Mesenchymal stem cell (in vitro differentiated cells and primary cell): ENCODE data around the gene IL1F10.

Source experiments
- DNase-seq: peaks from one replicate; pipeline ENCODE4 v3.0.0-alpha.2; 2013
- H2AFZ ChIP-seq: one replicate; pipeline ENCODE4 v1.6.1; 2013; ENCODE audit warnings: low read depth, mild to moderate bottlenecking, control low read depth, inconsistent platforms, low read length, moderate library complexity
- H2AK5ac ChIP-seq: 2 replicates; pipeline ENCODE4 v1.6.1; 2013; ENCODE audit warnings: low read length, moderate library complexity, mild to moderate bottlenecking, inconsistent platforms; ENCODE audit not compliant: severe bottlenecking
- H2BK120ac ChIP-seq: one replicate; pipeline ENCODE4 v1.6.1; 2013; ENCODE audit warnings: low read depth, mild to moderate bottlenecking, inconsistent platforms, low read length, moderate library complexity
- H2BK12ac ChIP-seq, 2 experiments: one replicate each; pipeline ENCODE4 v1.6.1; 2013; ENCODE audit warnings: inconsistent platforms in 2 of 2, low read length in 2 of 2, mild to moderate bottlenecking in 2 of 2, moderate library complexity in 2 of 2, control low read depth in 1 of 2
- H2BK15ac ChIP-seq: one replicate; pipeline ENCODE4 v1.6.1; 2013; ENCODE audit warnings: mild to moderate bottlenecking, low read depth, inconsistent platforms; ENCODE audit not compliant: poor library complexity, severe bottlenecking
- H2BK5ac ChIP-seq: 2 replicates; pipeline ENCODE4 v1.6.1; 2013; ENCODE audit warnings: low read depth, mild to moderate bottlenecking, low read length, control low read depth, inconsistent platforms; ENCODE audit not compliant: poor library complexity, severe bottlenecking
- H3K14ac ChIP-seq, 2 experiments: one replicate each; pipeline ENCODE4 v1.6.1; 2013; ENCODE audit warnings: inconsistent platforms in 2 of 2, low read length in 2 of 2, control low read depth in 1 of 2, mild to moderate bottlenecking in 1 of 2, moderate library complexity in 1 of 2
- H3K18ac ChIP-seq, 2 experiments: one replicate each; pipeline ENCODE4 v1.6.1; 2013; ENCODE audit warnings: inconsistent platforms in 2 of 2, low read length in 2 of 2, control low read depth in 1 of 2, low read depth in 1 of 2, mild to moderate bottlenecking in 1 of 2
- H3K23ac ChIP-seq, 2 experiments: one replicate each; pipeline ENCODE4 v1.6.1; 2013; ENCODE audit warnings: inconsistent platforms in 2 of 2, low read length in 2 of 2, mild to moderate bottlenecking in 2 of 2, moderate library complexity in 2 of 2, control low read depth in 1 of 2
- H3K27ac ChIP-seq: 2 replicates; pipeline ENCODE4 v1.5.1; 2013; ENCODE audit warnings: mild to moderate bottlenecking, moderate library complexity, low read length, control low read depth, inconsistent platforms; ENCODE audit not compliant: poor library complexity, severe bottlenecking
- H3K27me3 ChIP-seq, 2 experiments: 2 replicates each; pipeline versions ENCODE4 v1.6.1 to v1.7.0; 2013; ENCODE audit warnings: low read length in 2 of 2, mild to moderate bottlenecking in 2 of 2, moderate library complexity in 2 of 2, control low read depth in 1 of 2, inconsistent platforms in 1 of 2; ENCODE audit not compliant: control insufficient read depth in 1 of 2, insufficient read depth in 1 of 2
- H3K36me3 ChIP-seq, 2 experiments: 2 replicates each; pipeline versions ENCODE4 v1.6.1 to v1.7.0; 2013; ENCODE audit warnings: low read length in 2 of 2, control low read depth in 1 of 2, inconsistent platforms in 1 of 2, low read depth in 1 of 2, mild to moderate bottlenecking in 1 of 2; ENCODE audit not compliant: insufficient read depth in 2 of 2, control insufficient read depth in 1 of 2
- H3K4ac ChIP-seq, 2 experiments: one replicate each; pipeline ENCODE4 v1.6.1; 2013; ENCODE audit warnings: inconsistent platforms in 2 of 2, low read length in 2 of 2, mild to moderate bottlenecking in 2 of 2, moderate library complexity in 2 of 2, control low read depth in 1 of 2, low read depth in 1 of 2
- H3K4me1 ChIP-seq: 2 replicates; pipeline ENCODE4 v1.6.1; 2013; ENCODE audit warnings: low read depth, low read length, control low read depth; ENCODE audit not compliant: control insufficient read depth, insufficient read depth
- H3K4me2 ChIP-seq: 2 replicates; pipeline ENCODE4 v1.6.1; 2013; ENCODE audit warnings: low read length, mild to moderate bottlenecking, inconsistent platforms; ENCODE audit not compliant: poor library complexity, severe bottlenecking
- H3K4me3 ChIP-seq, 2 experiments: 2 replicates each; pipeline versions ENCODE4 v1.5.1 to v1.7.0; 2013; ENCODE audit warnings: low read length in 2 of 2, mild to moderate bottlenecking in 2 of 2, control low read depth in 1 of 2, low read depth in 1 of 2; ENCODE audit not compliant: insufficient read depth in 1 of 2
- H3K79me1 ChIP-seq: replicated peaks from 2 replicates; pipeline ENCODE4 v1.6.1; 2013; ENCODE audit warnings: mild to moderate bottlenecking, control low read depth, low read length, inconsistent platforms; ENCODE audit not compliant: poor library complexity, severe bottlenecking
- H3K9ac ChIP-seq: 2 replicates; pipeline ENCODE4 v1.7.0; 2013; ENCODE audit warnings: mild to moderate bottlenecking, low read length, moderate library complexity
- H3K9me3 ChIP-seq: 2 replicates; pipeline ENCODE4 v1.7.0; 2013; ENCODE audit warnings: mild to moderate bottlenecking, low read length; ENCODE audit not compliant: control insufficient read depth
- H4K8ac ChIP-seq: one replicate; pipeline ENCODE4 v1.6.1; 2013; ENCODE audit warnings: inconsistent platforms, mild to moderate bottlenecking, low read length, moderate library complexity
- H4K91ac ChIP-seq: one replicate; pipeline ENCODE4 v1.6.1; 2013; ENCODE audit warnings: mild to moderate bottlenecking, low read length, inconsistent platforms
- WGBS: methylation state at CpG from one replicate; pipeline ENCODE4 v1.1.7; 2013; ENCODE audit warnings: mixed read lengths; 5-methylcytosine and 5-hydroxymethylcytosine counted together

IL1F10 gene

DNA sequence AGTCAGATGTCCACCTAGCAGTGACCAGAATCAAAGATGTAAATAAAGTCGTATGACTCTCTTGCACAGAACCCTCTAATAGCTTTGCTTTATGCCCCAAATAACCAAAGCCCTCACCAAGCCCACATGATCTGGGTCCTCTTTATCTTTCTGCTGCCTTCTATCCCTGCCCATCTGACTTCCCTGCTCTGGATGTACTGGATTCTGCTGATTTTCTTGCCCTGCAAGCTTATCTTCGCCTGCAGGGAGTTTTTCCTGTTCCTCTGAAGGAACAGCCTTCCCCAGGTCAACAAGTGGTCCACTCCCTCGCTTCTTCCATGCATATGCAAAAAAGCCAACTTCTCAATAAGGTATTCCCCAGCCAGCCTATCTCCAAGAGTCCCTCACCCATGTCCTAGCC, 33.8 kb upstream of the IL1F10 start:
- H3K79me1 ChIP-seq: no peaks in the 10 kb centered on the region
- no peak overlapping the region for H3K23ac ChIP-seq
- H2BK5ac ChIP-seq: no peak overlapping the region
- no peak for DNase-seq
- H2BK15ac ChIP-seq: no peak overlapping the region
- no peak overlapping the region for H3K14ac ChIP-seq
- H2BK120ac ChIP-seq: no peak overlapping the region
- H3K4ac ChIP-seq: no peak overlapping the region
- 52% methylated on average over 3 of the region's 3 CpGs for WGBS
- H3K4me2 ChIP-seq: no peak overlapping the region
- H2BK12ac ChIP-seq: no peak overlapping the region
- no peak overlapping the region for H4K91ac ChIP-seq
- no peaks in the 10 kb centered on the region for H3K9me3 ChIP-seq
- H3K4me3 ChIP-seq: no peak overlapping the region
- no peak overlapping the region for H3K9ac ChIP-seq
- H3K4me1 ChIP-seq: no peaks in the 10 kb centered on the region
- peaks cover 61 to 64% of the 10 kb centered on the region in 2 experiments for H3K27me3 ChIP-seq
- H3K36me3 ChIP-seq: no peaks in the 10 kb centered on the region
- H3K27ac ChIP-seq: no peak overlapping the region
- no peak overlapping the region for H3K18ac ChIP-seq
- no peak overlapping the region for H2AFZ ChIP-seq
- H4K8ac ChIP-seq: no peak overlapping the region
- no peak overlapping the region for H2AK5ac ChIP-seq

DNA sequence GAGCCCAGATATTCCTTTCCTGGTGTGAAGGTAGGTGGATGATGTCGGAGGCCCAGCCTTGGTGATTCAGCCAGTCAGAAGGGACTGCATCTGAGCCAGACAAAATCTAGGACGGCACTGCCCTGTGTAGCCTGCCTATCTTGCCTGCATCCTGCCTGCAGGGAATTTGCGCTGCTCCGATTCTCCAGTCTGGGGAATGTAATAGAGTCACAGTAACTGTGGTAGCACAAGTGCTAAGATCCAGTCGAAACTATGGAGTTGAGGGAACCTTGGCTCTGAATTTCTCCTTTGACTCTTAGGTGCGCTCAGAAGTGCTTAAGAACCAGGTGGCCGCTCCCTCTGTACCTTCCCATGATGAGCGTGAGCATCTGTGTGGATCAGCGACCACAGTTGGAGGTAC, 31.0 kb upstream of the IL1F10 start:
- no peak overlapping the region for H2BK15ac ChIP-seq
- H2AFZ ChIP-seq: no peak overlapping the region
- no peak overlapping the region for H3K14ac ChIP-seq
- H2BK12ac ChIP-seq: no peak overlapping the region
- no peak overlapping the region for H3K9ac ChIP-seq
- WGBS: 84% methylated on average over 9 of the region's 9 CpGs
- H3K27ac ChIP-seq: no peak overlapping the region
- H3K18ac ChIP-seq: no peak overlapping the region
- H3K79me1 ChIP-seq: no peaks in the 10 kb centered on the region
- H4K91ac ChIP-seq: no peak overlapping the region
- H2AK5ac ChIP-seq: no peak overlapping the region
- H2BK5ac ChIP-seq: no peak overlapping the region
- no peak overlapping the region for H3K4me3 ChIP-seq
- H3K4ac ChIP-seq: no peak overlapping the region
- no peaks in the 10 kb centered on the region for H3K36me3 ChIP-seq
- H3K23ac ChIP-seq: no peak overlapping the region
- H4K8ac ChIP-seq: no peak overlapping the region
- H3K4me2 ChIP-seq: no peak overlapping the region
- DNase-seq: no peak
- no peak overlapping the region for H2BK120ac ChIP-seq
- no peaks in the 10 kb centered on the region for H3K9me3 ChIP-seq
- H3K4me1 ChIP-seq: no peaks in the 10 kb centered on the region
- peaks cover 39 to 40% of the 10 kb centered on the region in 2 experiments for H3K27me3 ChIP-seq

DNA sequence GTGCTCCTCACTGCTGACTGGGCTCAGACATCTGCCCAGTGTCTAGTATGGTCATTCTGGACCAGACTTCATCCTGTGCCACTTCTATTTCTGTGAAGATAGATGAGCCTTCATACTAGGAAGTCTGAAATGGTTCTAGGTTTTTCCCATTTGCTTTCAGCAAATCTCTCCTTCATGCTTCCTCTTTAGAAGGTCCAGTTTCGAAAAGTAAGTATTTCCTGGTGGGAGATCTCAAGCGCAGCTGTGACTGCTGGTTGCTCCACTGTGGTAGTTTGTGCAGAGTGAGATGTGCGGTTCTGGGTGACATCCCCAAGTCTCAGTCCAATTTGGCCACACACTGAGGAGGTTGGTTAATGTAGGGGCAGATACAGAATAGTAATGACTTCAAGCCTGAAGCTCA, 29.5 kb upstream of the IL1F10 start:
- Histone ChIP-seq H3K4ac (no peak overlapping the region), H4K91ac (no peak overlapping the region), H3K9ac (no peak overlapping the region), H2BK5ac (no peak overlapping the region), H3K27ac (no peak overlapping the region), H3K4me3 (no peak overlapping the region), H3K23ac (no peak overlapping the region), H3K4me2 (no peak overlapping the region), H2BK15ac (no peak overlapping the region), H2AFZ (no peak overlapping the region), H2BK12ac (no peak overlapping the region), H2AK5ac (no peak overlapping the region), H3K14ac (no peak overlapping the region), H3K18ac (no peak overlapping the region), H3K9me3 (no peaks in the 10 kb centered on the region), H3K79me1 (no peaks in the 10 kb centered on the region), H3K27me3 (peaks cover 30 to 31% of the 10 kb centered on the region in 2 experiments), H2BK120ac (no peak overlapping the region), H3K36me3 (no peaks in the 10 kb centered on the region), H3K4me1 (no peaks in the 10 kb centered on the region), H4K8ac (no peak overlapping the region)
- 62% methylated on average over 3 of the region's 3 CpGs for WGBS
- no peak for DNase-seq

DNA sequence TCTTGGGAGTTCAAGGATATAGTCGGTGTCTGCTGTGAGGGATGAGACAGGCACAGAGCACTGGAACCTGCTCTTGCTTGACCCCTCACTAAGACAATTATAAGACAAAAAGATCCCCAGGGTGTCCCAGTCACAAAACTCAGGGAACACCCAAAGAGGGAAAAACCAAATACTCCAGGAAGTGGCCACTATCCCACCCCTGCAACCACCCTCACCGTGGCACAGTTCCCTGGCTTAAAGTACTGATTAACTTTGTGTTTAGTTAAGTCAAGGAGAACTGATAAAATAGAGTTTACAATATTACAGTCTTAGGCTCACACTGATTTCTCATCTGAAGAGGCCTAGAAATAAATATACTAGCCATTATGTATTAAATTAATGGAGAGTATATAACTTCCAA, 28.6 kb upstream of the IL1F10 start:
- H3K9ac ChIP-seq: no peak overlapping the region
- H3K4me2 ChIP-seq: no peak overlapping the region
- WGBS: 94% methylated on average over 1 of the region's 2 CpGs
- H3K4me3 ChIP-seq: no peak overlapping the region
- H2AK5ac ChIP-seq: no peak overlapping the region
- DNase-seq: no peak
- H3K14ac ChIP-seq: no peak overlapping the region
- H3K27me3 ChIP-seq: peaks cover 21 to 23% of the 10 kb centered on the region in 2 experiments
- H3K36me3 ChIP-seq: no peaks in the 10 kb centered on the region
- H3K23ac ChIP-seq: no peak overlapping the region
- H2BK120ac ChIP-seq: no peak overlapping the region
- H2BK12ac ChIP-seq: no peak overlapping the region
- H2AFZ ChIP-seq: no peak overlapping the region
- no peak overlapping the region for H4K91ac ChIP-seq
- no peaks in the 10 kb centered on the region for H3K4me1 ChIP-seq
- H4K8ac ChIP-seq: no peak overlapping the region
- no peak overlapping the region for H3K4ac ChIP-seq
- H3K18ac ChIP-seq: no peak overlapping the region
- H2BK5ac ChIP-seq: no peak overlapping the region
- no peaks in the 10 kb centered on the region for H3K79me1 ChIP-seq
- H2BK15ac ChIP-seq: no peak overlapping the region
- no peak overlapping the region for H3K27ac ChIP-seq
- H3K9me3 ChIP-seq: no peaks in the 10 kb centered on the region
